22Rv1 (cell line): Measurements from ENCODE around the gene MYO9B.

ENCODE experiments used
- CTCF ChIP-seq: fragments of 450-650 bp; IDR thresholded peaks from 2 replicates; pipeline ENCODE4 v1.5.1; 2017; ENCODE audit warnings: mild to moderate bottlenecking
- ZFX ChIP-seq: fragments of 450-650 bp; IDR thresholded peaks from 2 replicates; pipeline ENCODE4 v1.6.1; 2017; ENCODE audit warnings: antibody characterized with exemption, borderline replicate concordance

DNA sequence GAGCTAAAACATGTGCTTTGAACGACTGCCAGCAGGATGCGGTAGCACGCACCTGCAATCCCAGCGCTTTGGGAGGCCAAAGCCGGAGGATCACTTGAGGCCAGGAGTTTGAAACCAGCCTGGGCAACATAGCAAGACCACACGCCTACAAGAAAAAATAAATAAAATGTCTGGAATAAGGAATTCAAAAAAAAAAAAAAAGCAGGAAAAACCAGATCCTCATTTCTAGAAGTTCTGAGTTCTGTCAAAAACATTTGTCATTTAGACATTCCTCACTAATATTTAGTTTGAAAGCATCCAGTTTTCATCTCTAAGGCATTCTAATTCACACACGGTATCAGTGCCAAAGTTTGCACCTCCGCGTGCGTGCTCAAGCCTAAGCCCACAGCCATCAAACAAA, 102.7 kb downstream of the MYO9B start:
- TF ChIP-seq CTCF (no peak), ZFX (no peak)
